ENCODE measurements around the gene SNUPN.

DNA sequence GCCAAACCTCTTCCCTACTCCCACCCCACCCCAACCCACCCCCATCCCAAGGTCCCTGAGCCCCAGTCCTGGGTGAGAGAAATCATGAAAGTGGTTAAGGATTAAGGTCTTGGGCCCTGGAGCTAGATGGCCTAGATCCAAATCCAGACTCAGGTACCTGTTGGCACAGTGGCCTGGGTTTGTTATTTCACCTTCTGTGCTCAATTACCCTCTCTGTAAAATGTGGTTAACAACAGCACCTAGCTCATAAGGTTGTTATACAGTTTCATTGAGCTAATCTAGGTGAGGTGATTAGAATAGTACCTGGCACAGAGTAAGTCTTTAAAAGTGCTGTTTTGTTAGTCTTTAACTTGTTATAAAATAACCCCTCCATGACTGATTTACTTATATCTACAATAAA lies 6.4 kb upstream of the SNUPN start:
- TF ChIP-seq EZH2phosphoT487 (IDR thresholded peaks at IDR 0.05; ENCODE audit: borderline replicate concordance, low read depth, low read length) (no peak), CTCF (conservative IDR thresholded peaks at IDR 0.05; ENCODE audit: low read length) (no peak)
